Ecto neural progenitor cell (in vitro differentiated cells): Measurements from ENCODE around the gene TMEM123.
A peak's percentile ranks its signal among the peaks of the same experiment; 100 is the strongest.
"Not testable (repeated sequence)": the region's sequence is repeated elsewhere in the genome, so short reads cannot be mapped to it uniquely, and the experiment has no call there.

ENCODE experiments used
- DNase-seq: peaks from one replicate; pipeline ENCODE4 v3.0.0-alpha.2; 2018; ENCODE audit warnings: low spot score

Gene TMEM123

DNA sequence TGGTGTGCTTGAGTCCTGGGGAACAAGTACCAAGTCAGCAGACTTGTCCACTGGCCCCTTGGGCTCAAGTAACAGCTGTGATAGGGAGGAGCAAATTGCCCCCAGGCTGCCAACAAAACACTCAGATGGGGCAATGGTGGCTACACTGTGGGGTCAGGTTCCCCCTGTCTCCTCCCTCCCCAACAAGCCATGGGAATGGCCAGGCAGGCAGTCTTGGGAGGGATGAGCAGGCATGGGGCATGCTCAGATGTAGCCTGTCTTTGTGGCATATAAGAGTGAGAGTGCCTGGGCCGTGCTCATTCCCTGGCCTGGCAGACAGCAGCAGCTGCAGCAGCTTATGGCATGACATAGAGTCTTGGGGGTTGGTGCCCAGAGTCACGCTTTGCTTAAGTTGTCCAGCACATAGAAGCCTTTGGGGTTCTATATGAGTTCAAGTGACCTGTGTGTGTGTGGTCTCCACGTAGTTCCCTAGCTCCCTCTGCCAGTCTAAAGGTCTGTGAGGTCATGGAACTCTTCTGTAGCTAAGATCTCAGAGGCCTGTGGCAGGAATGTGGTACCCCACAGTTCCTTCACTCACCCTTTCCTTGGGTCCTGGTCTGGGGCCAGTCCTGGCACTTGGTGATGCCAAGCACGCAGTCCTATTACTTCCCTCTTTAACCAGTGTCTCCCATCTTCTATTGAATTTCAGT lies 60.9 kb downstream of the TMEM123 start:
- no peak for DNase-seq

DNA sequence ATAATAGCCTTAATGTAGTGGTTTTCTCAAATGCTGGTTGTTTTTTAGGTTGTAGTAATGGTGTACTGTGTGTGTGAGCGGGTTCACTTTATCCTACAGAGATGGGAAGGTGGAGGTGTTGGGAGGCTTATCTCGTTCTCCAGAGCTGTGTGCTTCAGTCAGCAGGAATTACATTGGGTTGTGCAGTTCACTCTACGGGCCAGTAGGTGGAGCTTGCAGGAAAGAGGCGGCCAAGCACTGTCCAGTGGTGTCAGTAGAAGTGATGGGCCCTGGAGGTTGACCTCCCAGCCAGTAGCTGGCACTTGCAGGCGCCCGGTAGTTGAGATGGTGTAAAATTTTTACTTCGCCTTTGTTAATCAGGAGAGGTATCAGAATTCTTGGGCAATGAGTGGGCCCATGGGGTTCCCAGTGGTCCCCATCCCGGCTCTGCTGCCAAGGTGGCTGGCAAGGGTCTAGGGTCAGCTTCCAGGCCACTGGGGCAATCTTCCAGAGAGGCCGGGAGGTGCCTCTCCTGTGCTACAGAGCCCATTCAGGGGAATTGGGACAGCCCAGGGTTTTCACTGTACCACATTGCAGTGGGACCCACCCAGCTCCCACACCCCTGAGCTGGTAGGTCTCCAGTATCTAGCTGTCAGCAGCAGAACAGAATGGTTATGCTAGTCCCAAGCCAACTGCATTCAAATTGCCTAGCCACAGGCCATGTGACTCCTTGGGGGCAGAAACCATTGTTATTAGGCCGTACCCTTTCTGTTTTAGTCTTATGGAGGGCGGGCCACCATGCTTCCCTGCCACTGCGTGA lies 61.7 kb downstream of the TMEM123 start:
- peak; percentile 70 for DNase-seq

GRCh38 chr11:102389253-102389652 lies 63.3 kb downstream of the TMEM123 start:
- no peak for DNase-seq

GRCh38 chr11:102387043-102387781 lies 65.4 kb downstream of the TMEM123 start:
- DNase-seq: no peak

DNA sequence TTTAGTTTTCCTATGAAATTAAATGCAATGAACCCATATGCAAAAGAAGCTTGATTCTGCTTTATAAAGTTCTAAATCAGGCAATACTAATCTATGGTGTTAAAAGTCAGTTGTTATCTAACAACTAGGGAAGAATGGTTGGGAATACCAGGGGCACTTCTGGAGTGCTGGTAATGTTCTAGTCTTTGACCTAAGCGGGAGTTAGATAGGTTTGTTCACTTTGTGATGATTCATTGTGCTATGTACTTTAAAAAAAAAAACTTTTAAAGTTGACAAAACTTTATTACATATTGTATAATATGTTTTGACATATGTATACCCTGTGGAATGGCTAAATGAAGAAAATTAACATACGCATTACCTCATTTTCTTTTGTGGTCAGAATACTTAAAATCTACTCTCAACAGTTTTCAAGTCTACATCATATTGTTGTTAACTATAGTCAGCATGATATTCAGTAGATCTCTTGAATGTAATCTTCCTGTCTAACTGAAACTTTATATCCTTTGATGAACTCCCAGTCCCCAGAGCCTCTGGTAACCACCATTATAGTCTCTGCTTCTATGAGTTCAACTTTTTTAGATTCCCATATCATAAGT lies 66.3 kb downstream of the TMEM123 start:
- no peak for DNase-seq

DNA sequence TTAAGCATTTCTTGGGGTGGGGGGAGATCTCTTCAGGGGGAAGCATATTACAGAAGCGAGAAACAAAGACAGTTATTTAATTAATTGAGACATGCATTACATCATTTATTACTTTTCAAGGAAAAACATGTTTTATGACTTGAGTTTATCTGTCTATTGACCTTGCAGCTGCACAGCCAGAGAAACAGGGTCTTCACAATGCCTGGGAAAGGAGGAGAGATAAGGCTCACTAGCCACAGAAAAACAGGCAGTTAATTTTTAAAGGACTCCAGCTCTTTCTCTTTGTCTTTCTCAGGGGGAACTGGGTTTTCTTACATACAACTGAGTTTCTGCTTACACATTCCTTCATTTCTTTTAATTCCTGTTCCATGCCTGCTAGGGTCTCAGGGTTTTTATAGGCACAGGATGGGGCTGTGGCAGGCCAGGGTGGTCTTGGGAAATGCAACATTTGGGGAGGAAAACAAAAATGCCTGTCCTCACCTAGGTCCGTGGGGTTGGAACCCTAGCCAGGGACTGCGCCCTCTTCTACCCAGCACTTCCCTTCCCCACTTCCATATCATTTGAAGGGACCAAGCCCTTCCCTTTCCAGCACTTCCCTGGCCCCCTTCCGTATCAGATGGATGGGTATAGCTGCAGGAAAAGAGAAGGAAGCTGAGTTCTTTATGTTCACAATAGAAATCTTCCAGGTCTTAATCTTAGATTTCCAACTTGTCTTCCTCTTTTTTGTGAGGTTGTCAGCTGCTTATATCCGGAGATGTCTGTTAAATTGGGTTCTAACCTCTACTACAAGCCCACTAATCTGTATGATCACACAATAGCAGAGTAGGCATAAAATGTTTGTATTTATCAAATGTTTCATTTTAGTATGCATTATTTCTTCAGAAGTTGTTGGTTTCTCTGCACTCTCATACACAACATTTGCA lies 67.2 kb downstream of the TMEM123 start:
- no peak for DNase-seq

GRCh38 chr11:102384419-102385079 lies 68.0 kb downstream of the TMEM123 start:
- DNase-seq: no peak

DNA sequence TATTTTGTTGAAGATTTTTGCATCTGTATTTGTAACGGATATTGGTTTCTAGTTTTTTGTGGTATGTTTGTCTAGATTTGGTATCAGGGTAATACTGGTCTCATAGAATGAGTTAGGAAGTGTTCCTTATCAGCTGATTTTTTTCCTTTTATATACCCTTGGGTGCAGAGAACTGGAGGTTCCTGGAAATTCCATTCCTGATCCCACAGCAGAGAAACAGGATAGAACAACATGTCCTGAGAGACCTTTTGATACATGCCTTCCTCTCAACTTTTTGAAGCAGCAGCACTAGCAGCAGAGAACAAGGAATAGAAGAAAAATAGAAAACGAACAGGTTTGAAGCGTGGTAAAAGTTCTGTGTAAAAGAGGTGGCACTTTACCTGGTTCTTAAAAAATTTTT lies 68.7 kb downstream of the TMEM123 start:
- no peak for DNase-seq

GRCh38 chr11:102382384-102382783 lies 70.2 kb downstream of the TMEM123 start:
- DNase-seq: no peak

DNA sequence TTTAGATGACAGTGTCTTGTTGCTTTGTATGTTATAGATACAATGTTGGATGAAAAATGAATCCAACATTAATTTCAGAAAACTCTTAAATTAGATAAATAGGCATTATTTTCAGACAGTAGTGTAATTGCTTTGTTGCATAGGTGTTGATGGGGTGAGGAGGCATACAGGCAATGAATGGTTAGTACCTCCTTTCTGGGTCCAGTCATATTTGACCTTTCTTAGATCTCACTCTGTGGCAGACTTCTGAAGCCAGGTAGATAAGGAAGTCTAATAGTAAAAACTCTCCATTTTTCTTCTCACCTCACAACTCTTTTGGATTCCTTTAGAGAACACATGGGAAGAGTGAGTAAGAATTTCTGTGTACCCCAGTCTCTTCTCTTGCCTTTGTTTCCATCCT lies 73.7 kb downstream of the TMEM123 start:
- no peak for DNase-seq

GRCh38 chr11:102377891-102378290 lies 74.7 kb downstream of the TMEM123 start:
- no peak for DNase-seq

GRCh38 chr11:102375720-102376399 lies 76.7 kb downstream of the TMEM123 start:
- DNase-seq: no peak

DNA sequence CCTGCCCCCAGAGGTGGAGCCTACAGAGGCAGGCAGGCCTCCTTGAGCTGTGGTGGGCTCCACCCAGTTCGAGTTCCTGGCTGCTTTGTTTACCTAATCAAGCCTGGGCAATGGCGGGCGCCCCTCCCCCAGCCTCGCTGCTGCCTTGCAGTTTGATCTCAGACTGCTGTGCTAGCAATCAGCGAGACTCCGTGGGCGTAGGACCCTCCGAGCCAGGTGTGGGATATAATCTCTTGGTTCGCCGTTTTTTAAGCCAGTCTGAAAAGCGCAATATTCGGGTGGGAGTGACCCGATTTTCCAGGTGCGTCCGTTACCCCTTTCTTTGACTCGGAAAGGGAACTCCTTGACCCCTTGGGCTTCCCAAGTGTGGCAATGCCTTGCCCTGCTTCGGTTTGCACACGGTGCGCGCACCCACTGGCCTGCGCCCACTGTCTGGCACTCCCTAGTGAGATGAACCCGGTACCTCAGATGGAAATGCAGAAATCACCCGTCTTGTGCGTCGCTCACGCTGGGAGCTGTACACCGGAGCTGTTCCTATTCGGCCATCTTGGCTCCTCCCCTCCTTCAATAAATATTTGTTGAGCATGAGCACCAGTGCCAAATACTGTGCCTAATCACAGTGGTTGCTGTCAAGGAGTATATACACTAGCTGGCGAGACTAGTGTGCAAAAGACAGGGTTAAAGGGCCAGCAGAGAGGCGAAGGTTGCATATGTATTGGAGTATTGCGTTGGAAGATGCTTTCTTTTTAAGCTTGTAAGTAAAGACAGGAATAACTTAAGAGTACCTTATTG lies 77.7 kb downstream of the TMEM123 start:
- not testable (repeated sequence) for DNase-seq

DNA sequence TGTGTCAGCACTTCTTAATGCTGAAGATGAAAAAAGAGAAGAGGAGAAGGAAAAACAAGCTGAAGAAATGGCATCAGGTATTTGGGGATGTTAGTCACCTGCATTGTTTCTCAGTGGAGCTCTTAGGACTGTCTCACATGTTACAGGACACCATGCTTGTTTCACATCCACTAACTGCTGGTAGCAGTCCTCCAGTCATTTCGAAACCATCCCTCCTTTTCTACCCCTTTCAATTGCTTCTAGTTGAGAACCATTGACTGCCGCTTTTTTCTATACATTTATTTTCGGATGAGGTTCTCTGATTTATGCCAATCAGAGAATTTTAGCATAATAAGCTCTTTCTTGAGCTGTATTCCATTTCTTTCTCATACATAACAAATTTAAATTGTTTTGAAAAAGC lies 84.1 kb downstream of the TMEM123 start:
- no peak for DNase-seq

DNA sequence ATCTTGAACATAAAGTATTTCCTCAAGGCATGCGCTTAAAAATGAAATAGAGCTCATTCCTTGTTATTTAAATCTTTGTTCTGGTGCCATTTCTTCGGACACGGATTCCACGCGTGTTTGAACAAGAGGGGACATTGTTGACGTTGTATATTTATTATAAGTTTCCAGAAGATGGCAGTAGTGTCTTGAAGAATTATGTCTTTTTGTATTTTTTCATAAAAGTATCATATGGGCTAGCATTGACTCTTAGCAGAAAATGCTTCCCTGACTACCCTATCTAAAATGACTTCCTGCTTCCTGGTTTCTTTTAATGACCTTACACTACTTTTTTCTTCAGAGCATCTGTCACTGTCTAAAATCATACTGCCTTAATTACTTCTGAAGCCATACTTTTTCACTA lies 85.2 kb downstream of the TMEM123 start:
- no peak for DNase-seq

DNA sequence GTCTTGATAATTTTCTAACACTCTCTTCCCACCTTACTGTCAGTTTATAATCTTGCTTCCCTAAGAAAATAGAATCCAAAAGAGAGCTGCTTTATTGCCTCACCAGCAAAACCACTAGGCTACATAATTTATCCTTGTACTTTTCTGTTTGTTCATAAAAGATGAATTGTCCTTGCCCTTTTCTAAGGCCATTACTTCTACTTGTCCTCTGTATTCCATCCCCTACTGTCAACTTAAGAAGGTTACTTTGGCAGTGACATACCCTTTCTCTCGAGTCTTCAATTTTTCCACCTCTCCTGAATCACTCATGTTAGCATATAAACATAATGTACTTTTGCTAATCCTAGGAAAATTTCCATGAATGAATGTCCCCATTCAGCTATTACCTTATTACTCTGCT lies 87.6 kb downstream of the TMEM123 start:
- no peak for DNase-seq

- DNase-seq: no peak
Observed at GRCh38 chr11:102361086-102362031, 91.2 kb downstream of the TMEM123 start.

- no peak for DNase-seq
Observed at GRCh38 chr11:102360681-102361080, 91.9 kb downstream of the TMEM123 start.
